HCT116 (cell line): ENCODE measurements around the gene MYH10. TPM values are rescaled to one million over a fixed set of nuclear protein-coding genes. Genes with fewer than 3 reads are reported as not detected.

Source experiments
- ATAC-seq: fragments of 200-7000 bp; cut with Tn5 transposase; 2 replicates; pipeline ENCODE4 v1.9.1; 2020; ENCODE audit warnings: mild to moderate bottlenecking, moderate library complexity
- BruUV-seq: library from RNA; stranded (reverse); fragments of 400-500 nt; replicated peaks from 2 replicates; lab custom pipeline; 2021; lab: Mats Ljungman, UMichigan
- CTCF ChIA-PET: fragments of 300-600 bp; sonication (Branson Sonifier 250); formaldehyde crosslinking; loops from one replicate; lab custom pipeline; 2021; ENCODE audit warnings: antibody characterized with exemption; lab: Charles Lee
- POLR2A ChIA-PET: fragments of 300-600, 350-600 bp; sonication (Branson Sonifier 250); formaldehyde crosslinking; loops from one replicate; lab custom pipeline; 2021; ENCODE audit warnings: antibody characterized with exemption; lab: Charles Lee
- RAD21 ChIA-PET, 2 experiments: fragments of 300-600 bp; sonication (Branson Sonifier 250); formaldehyde crosslinking; loops; one replicate each; lab custom pipeline; 2023; ENCODE audit warnings: low total read pairs in 2 of 2; ENCODE audit not compliant: uncharacterized antibody in 2 of 2, unreplicated experiment in 2 of 2, low non-redundant PET in 1 of 2; lab: Charles Lee
- DNase-seq: peaks from one replicate; pipeline ENCODE4 v3.0.0-alpha.2; 2010; ENCODE audit warnings: low read depth, low spot score
- H2AFZ ChIP-seq: fragments of 200-600 bp; shearing (Covaris generic), sonication (generic); 2 replicates; pipeline ENCODE4 v1.6.1; 2017; ENCODE audit warnings: low read depth, mixed run types, mixed read lengths, antibody characterized with exemption, low read length; ENCODE audit not compliant: poor library complexity, severe bottlenecking
- H3K27ac ChIP-seq: 2 replicates; pipeline ENCODE4 v1.5.1; 2012; ENCODE audit warnings: low read depth, low read length
- H3K27me3 ChIP-seq: fragments of 200-600 bp; sonication (generic); 2 replicates; pipeline ENCODE4 v1.6.1; 2016; ENCODE audit warnings: mixed run types, low read length, mixed read lengths; ENCODE audit not compliant: insufficient read depth
- H3K36me3 ChIP-seq, 2 experiments: fragments of 200-500 bp in 1 of 2; fragments of 200-600 bp in 1 of 2; sonication (Bioruptor generic) in 1 of 2; sonication (generic) in 1 of 2; 2 replicates each; pipeline versions ENCODE4 v1.5.1 to v1.6.1; 2014 to 2016; ENCODE audit warnings: low read length in 2 of 2, inconsistent platforms in 1 of 2, mixed read lengths in 1 of 2, mixed run types in 1 of 2; ENCODE audit not compliant: insufficient read depth in 2 of 2, control insufficient read depth in 1 of 2
- H3K4me1 ChIP-seq, 2 experiments: fragments of 200-600 bp in 1 of 2; sonication (generic) in 1 of 2; 2 replicates each; pipeline versions ENCODE4 v1.5.1 to v1.6.1; 2012 to 2017; ENCODE audit warnings: low read length in 2 of 2, inconsistent platforms in 1 of 2, mild to moderate bottlenecking in 1 of 2, mixed read lengths in 1 of 2, mixed run types in 1 of 2, moderate library complexity in 1 of 2; ENCODE audit not compliant: insufficient read depth in 2 of 2, control insufficient read depth in 1 of 2
- H3K4me2 ChIP-seq: fragments of 200-600 bp; sonication (generic); 2 replicates; pipeline ENCODE4 v1.6.1; 2017; ENCODE audit warnings: mixed run types, low read length, mixed read lengths
- H3K4me3 ChIP-seq, 2 experiments: fragments of 200-600 bp in 1 of 2; sonication (generic) in 1 of 2; replicated peaks in 1 of 2; 2 replicates each; pipeline ENCODE4 v1.5.1; 2011 to 2016; ENCODE audit warnings: low read length in 2 of 2, control low read depth in 1 of 2, low read depth in 1 of 2, mild to moderate bottlenecking in 1 of 2, mixed read lengths in 1 of 2, mixed run types in 1 of 2
- H3K79me2 ChIP-seq: fragments of 200-600 bp; sonication (generic); 2 replicates; pipeline ENCODE4 v1.6.1; 2017; ENCODE audit warnings: mild to moderate bottlenecking, mixed run types, low read length, moderate library complexity, mixed read lengths; ENCODE audit not compliant: insufficient read depth
- H3K9ac ChIP-seq: fragments of 200-600 bp; sonication (generic); 2 replicates; pipeline ENCODE4 v1.6.1; 2016; ENCODE audit warnings: low read length, mixed read lengths
- H3K9me2 ChIP-seq: fragments of 200-600 bp; sonication (generic), shearing (Covaris generic); 2 replicates; pipeline ENCODE4 v1.6.1; 2017; ENCODE audit warnings: mixed run types, mild to moderate bottlenecking, moderate library complexity; ENCODE audit not compliant: insufficient read depth
- H3K9me3 ChIP-seq, 2 experiments: fragments of 200-500 bp in 1 of 2; fragments of 200-600 bp in 1 of 2; sonication (Bioruptor generic) in 1 of 2; sonication (generic) in 1 of 2; 2 replicates each; pipeline ENCODE4 v1.6.1; 2014 to 2017; ENCODE audit warnings: low read length in 2 of 2, mixed read lengths in 2 of 2, inconsistent platforms in 1 of 2, low read depth in 1 of 2, mild to moderate bottlenecking in 1 of 2, mixed run types in 1 of 2, moderate library complexity in 1 of 2; ENCODE audit not compliant: control insufficient read depth in 1 of 2, insufficient read depth in 1 of 2
- H4K20me1 ChIP-seq: fragments of 200-600 bp; sonication (generic), shearing (Covaris generic); 2 replicates; pipeline ENCODE4 v1.6.1; 2017; ENCODE audit warnings: mixed run types, mild to moderate bottlenecking, moderate library complexity; ENCODE audit not compliant: insufficient read depth
- CBX3 ChIP-seq: IDR thresholded peaks from 2 replicates; pipeline ENCODE4 v1.6.1; 2012; ENCODE audit warnings: low read depth
- CEBPB ChIP-seq: IDR thresholded peaks from 2 replicates; pipeline ENCODE4 v1.6.1; 2012; ENCODE audit warnings: low read depth
- EGR1 ChIP-seq: IDR thresholded peaks from 2 replicates; pipeline ENCODE4 v1.6.1; 2012; ENCODE audit warnings: low read depth
- EZH2phosphoT487 ChIP-seq: fragments of 200-600 bp; IDR thresholded peaks from 2 replicates; pipeline ENCODE4 v1.6.1; 2018; ENCODE audit warnings: antibody characterized with exemption, borderline replicate concordance
- FOSL1 ChIP-seq: IDR thresholded peaks from 2 replicates; pipeline ENCODE4 v1.6.1; 2012; ENCODE audit warnings: low read depth
- JUND ChIP-seq: IDR thresholded peaks from 2 replicates; pipeline ENCODE4 v1.6.1; 2012
- POLR2A ChIP-seq: IDR thresholded peaks from 2 replicates; pipeline ENCODE4 v1.7.0; 2011; ENCODE audit warnings: borderline replicate concordance; ENCODE audit not compliant: insufficient read depth, insufficient read length; ENCODE audit errors: extremely low read depth
- POLR2AphosphoS5 ChIP-seq: IDR thresholded peaks from 2 replicates; pipeline ENCODE4 v1.6.1; 2011; ENCODE audit warnings: mild to moderate bottlenecking, low read depth, low read length, moderate library complexity
- RAD21 ChIP-seq: IDR thresholded peaks from 2 replicates; pipeline ENCODE4 v1.6.1; 2012; ENCODE audit warnings: low read depth, mild to moderate bottlenecking
- YY1 ChIP-seq: IDR thresholded peaks from 2 replicates; pipeline ENCODE4 v1.6.1; 2011; ENCODE audit warnings: low read length, low read depth, moderate library complexity, mild to moderate bottlenecking; ENCODE audit not compliant: insufficient replicate concordance; ENCODE audit errors: extremely low read depth
- ZFX ChIP-seq: fragments of 450-650 bp; IDR thresholded peaks from 2 replicates; pipeline ENCODE4 v1.6.1; 2017
- intact Hi-C: fragments of 100-400 bp; cut with micrococcal nuclease; formaldehyde crosslinking; loops from 2 replicates; pipeline ENCODE4 v1.10.0; 2022
- total RNA-seq: library from RNA; stranded (reverse); gene quantifications from one replicate; pipeline ENCODE4 v1.2.1, GENCODE V29; 2021; ENCODE audit not compliant: unreplicated experiment
- TF ChIP-seq, protein P1 (sequence below): IDR thresholded peaks from 2 replicates; pipeline ENCODE4 v1.6.1; 2012; ENCODE audit warnings: low read depth

Gene MYH10
- total RNA-seq, 1 experiment from 2014 or later, result 39.2 TPM

DNA sequence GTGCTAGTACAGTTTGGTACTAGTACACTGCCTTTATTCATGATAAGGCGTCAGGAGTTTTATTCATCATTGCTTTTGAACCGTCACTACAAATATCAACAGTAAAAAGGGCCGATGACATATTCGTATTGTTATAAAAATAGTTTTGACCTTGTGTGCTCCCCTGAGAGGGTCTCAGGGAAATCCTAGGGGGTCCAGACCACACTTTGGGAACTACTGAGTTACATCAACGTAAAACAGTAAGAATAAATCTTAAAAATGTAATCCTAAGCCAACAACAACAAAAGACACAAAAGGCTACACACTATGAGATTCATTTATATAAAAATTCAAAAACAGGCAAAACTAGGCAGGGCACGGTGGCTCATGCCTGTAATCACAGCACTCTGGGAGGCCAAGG is 11.2 kb downstream of the MYH10 start:
- Histone ChIP-seq H3K27me3 (no peaks in the 10 kb centered on the region), H3K27ac (no peak overlapping the region), H3K4me1 (peaks cover 0 to 13% of the 10 kb centered on the region in 2 experiments; a peak in 1 of 4 replicates), H4K20me1 (no peaks in the 10 kb centered on the region), H3K79me2 (peaks cover 21% of the 10 kb centered on the region), H3K4me2 (no peak overlapping the region), H3K9me3 (no peaks in the 10 kb centered on the region), H3K36me3 (no peaks in the 10 kb centered on the region), H3K9ac (no peak overlapping the region), H3K9me2 (no peaks in the 10 kb centered on the region), H2AFZ (no peak overlapping the region)
- CTCF ChIA-PET, result no interaction called here
- POLR2A ChIA-PET, result no interaction called here
- RAD21 ChIA-PET, result no interaction called here
- no TSS peak for BruUV-seq
- DNase-seq, result no peak
- TF ChIP-seq, protein P1, sequence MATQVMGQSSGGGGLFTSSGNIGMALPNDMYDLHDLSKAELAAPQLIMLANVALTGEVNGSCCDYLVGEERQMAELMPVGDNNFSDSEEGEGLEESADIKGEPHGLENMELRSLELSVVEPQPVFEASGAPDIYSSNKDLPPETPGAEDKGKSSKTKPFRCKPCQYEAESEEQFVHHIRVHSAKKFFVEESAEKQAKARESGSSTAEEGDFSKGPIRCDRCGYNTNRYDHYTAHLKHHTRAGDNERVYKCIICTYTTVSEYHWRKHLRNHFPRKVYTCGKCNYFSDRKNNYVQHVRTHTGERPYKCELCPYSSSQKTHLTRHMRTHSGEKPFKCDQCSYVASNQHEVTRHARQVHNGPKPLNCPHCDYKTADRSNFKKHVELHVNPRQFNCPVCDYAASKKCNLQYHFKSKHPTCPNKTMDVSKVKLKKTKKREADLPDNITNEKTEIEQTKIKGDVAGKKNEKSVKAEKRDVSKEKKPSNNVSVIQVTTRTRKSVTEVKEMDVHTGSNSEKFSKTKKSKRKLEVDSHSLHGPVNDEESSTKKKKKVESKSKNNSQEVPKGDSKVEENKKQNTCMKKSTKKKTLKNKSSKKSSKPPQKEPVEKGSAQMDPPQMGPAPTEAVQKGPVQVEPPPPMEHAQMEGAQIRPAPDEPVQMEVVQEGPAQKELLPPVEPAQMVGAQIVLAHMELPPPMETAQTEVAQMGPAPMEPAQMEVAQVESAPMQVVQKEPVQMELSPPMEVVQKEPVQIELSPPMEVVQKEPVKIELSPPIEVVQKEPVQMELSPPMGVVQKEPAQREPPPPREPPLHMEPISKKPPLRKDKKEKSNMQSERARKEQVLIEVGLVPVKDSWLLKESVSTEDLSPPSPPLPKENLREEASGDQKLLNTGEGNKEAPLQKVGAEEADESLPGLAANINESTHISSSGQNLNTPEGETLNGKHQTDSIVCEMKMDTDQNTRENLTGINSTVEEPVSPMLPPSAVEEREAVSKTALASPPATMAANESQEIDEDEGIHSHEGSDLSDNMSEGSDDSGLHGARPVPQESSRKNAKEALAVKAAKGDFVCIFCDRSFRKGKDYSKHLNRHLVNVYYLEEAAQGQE, result no peak
- TF ChIP-seq ZFX (no peak), RAD21 (no peak), EGR1 (no peak), POLR2A (no peak), POLR2AphosphoS5 (no peak), YY1 (no peak), FOSL1 (no peak), CBX3 (no peak), CEBPB (no peak), JUND (no peak), EZH2phosphoT487 (no peak)
- TF ChIP-seq, all 23 proteins: peak for 0
- intact Hi-C loops, result no loop called here
- no peak overlapping the region for H3K4me3 ChIP-seq
- no peak for ATAC-seq
